Stomach (tissue), 9 donors: ENCODE data around the gene ZNF423. TPM values are rescaled to one million over a fixed set of nuclear protein-coding genes. Genes with fewer than 3 reads are reported as not detected.

ENCODE experiments used
- DNase-seq, 2 donors: peaks; one replicate each; pipeline versions ENCODE4 v3.0.0 to v3.0.0-alpha.2; 2013 to 2019
- H3K27ac ChIP-seq, 5 donors: fragments of 200-600 bp in 4 of 5; sonication (generic) in 4 of 5; one replicate each; pipeline ENCODE4 v1.5.1; 2013 to 2019; ENCODE audit warnings: mild to moderate bottlenecking in 1 of 5, moderate library complexity in 1 of 5
- H3K27me3 ChIP-seq, 3 donors: fragments of 200-600 bp; sonication (generic); one replicate each; pipeline ENCODE4 v1.5.1; 2017 to 2019; ENCODE audit warnings: mixed run types in 1 of 3
- H3K36me3 ChIP-seq, 4 donors: fragments of 200-600 bp; sonication (generic); 1 replicate in 3 of 4; 2 replicates in 1 of 4; pipeline ENCODE4 v1.5.1; 2016 to 2019
- H3K4me1 ChIP-seq, 4 donors: fragments of 200-600 bp; sonication (generic); one replicate each; pipeline ENCODE4 v1.5.1; 2016 to 2019
- H3K4me3 ChIP-seq, 4 donors: fragments of 200-600 bp; sonication (generic) in 3 of 4; one replicate each; pipeline ENCODE4 v1.5.1; 2016 to 2019; ENCODE audit warnings: mild to moderate bottlenecking in 1 of 4
- H3K9me3 ChIP-seq, 4 donors: fragments of 200-600 bp; sonication (generic); one replicate each; pipeline ENCODE4 v1.5.1; 2016 to 2019
- EP300 ChIP-seq: sonication (generic); formaldehyde crosslinking; IDR thresholded peaks from one replicate; pipeline ENCODE4 v1.6.1; 2017; ENCODE audit warnings: antibody characterized with exemption
- POLR2A ChIP-seq, 4 donors: fragments of 450-650 bp; IDR thresholded peaks; one replicate each; pipeline ENCODE4 v1.6.1; 2016; ENCODE audit warnings: antibody characterized with exemption in 4 of 4, control low read depth in 2 of 4, mild to moderate bottlenecking in 1 of 4, moderate library complexity in 1 of 4
- POLR2AphosphoS5 ChIP-seq, 3 donors: sonication (generic); formaldehyde crosslinking; IDR thresholded peaks; one replicate each; pipeline ENCODE4 v1.6.1; 2016; ENCODE audit warnings: antibody characterized with exemption in 3 of 3
- WGBS, 5 donors: extraction: QIAGEN DNeasy Blood & Tissue Kit in 3 of 5; methylation state at CpG; one replicate each; pipeline versions ENCODE4 v1.1.5 to v1.1.7; 2013 to 2018; 5-methylcytosine and 5-hydroxymethylcytosine counted together
- intact Hi-C: fragments of 100-400 bp; cut with DNase I; formaldehyde crosslinking; loops from one replicate; pipeline ENCODE4 v1.15.1; 2023; ENCODE audit warnings: low total_unique reads
- polyA plus RNA-seq, 3 donors: library from polyadenylated mRNA; stranded (reverse); fragments of 200-250 nt; gene quantifications; one replicate each; pipeline ENCODE4 v1.2.3, GENCODE V29; 2013
- total RNA-seq, 5 donors: library from RNA; depleted of rRNA; stranded (reverse); fragments of >200 nt; gene quantifications; one replicate each; pipeline versions ENCODE4 v1.1.0 to v1.2.3, GENCODE V29; 2014 to 2016
- TF ChIP-seq, protein P1 (sequence below), 7 experiments: fragments of 450-650 bp in 4 of 7; fragments of 200-600 bp in 3 of 7; sonication (generic) in 3 of 7; IDR thresholded peaks; one replicate each; pipeline ENCODE4 v1.5.1; 2016 to 2019; ENCODE audit warnings: antibody characterized with exemption in 7 of 7, control low read depth in 2 of 7, mild to moderate bottlenecking in 1 of 7
- donor health status: healthy with polysubstance abuse.
- donor health status: Bipolar disorder and iron deficiency.
- donor health status: healthy.

Gene ZNF423
- total and polyA plus RNA-seq, 8 donors: 0.29 to 3.5 (median 1.0) TPM

DNA sequence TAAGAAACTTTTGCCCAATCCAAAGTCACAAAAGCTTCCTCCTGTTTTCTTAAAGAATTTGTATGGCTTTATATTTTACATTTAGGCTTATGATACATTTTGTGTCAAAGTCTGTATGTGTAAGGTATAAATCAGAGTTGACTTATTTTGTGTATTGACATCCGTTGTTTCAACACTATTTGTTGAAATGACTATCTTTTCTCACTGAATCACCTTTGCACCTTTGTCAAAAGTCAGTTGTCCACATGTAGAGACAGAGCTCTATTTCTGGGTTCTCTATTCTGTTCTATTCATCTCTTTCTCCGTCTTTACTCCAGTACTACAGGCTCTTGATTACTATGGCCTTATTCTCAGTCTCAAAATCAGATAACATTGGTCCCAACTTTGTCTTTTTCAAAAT lies 409.1 kb downstream of the ZNF423 start:
- Histone ChIP-seq H3K9me3 (no peaks in the 10 kb centered on the region), H3K4me3 (no peak overlapping the region), H3K4me1 (no peaks in the 10 kb centered on the region), H3K27me3 (peaks cover 0 to 19% (median 0%) of the 10 kb centered on the region in 3 donors), H3K27ac (no peak overlapping the region), H3K36me3 (no peaks in the 10 kb centered on the region)
- TF ChIP-seq POLR2A (IDR thresholded peaks at IDR 0.05) (no peak), EP300 (no peak), POLR2AphosphoS5 (IDR thresholded peaks at IDR 0.05) (no peak)
- TF ChIP-seq, protein P1, sequence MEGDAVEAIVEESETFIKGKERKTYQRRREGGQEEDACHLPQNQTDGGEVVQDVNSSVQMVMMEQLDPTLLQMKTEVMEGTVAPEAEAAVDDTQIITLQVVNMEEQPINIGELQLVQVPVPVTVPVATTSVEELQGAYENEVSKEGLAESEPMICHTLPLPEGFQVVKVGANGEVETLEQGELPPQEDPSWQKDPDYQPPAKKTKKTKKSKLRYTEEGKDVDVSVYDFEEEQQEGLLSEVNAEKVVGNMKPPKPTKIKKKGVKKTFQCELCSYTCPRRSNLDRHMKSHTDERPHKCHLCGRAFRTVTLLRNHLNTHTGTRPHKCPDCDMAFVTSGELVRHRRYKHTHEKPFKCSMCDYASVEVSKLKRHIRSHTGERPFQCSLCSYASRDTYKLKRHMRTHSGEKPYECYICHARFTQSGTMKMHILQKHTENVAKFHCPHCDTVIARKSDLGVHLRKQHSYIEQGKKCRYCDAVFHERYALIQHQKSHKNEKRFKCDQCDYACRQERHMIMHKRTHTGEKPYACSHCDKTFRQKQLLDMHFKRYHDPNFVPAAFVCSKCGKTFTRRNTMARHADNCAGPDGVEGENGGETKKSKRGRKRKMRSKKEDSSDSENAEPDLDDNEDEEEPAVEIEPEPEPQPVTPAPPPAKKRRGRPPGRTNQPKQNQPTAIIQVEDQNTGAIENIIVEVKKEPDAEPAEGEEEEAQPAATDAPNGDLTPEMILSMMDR (IDR thresholded peaks at IDR 0.05): no peak
- intact Hi-C loops: no loop called here
- WGBS, 5 donors: 73 to 90% (median 84%) methylated on average over 2 of the region's 2 CpGs
- no peak for DNase-seq

DNA sequence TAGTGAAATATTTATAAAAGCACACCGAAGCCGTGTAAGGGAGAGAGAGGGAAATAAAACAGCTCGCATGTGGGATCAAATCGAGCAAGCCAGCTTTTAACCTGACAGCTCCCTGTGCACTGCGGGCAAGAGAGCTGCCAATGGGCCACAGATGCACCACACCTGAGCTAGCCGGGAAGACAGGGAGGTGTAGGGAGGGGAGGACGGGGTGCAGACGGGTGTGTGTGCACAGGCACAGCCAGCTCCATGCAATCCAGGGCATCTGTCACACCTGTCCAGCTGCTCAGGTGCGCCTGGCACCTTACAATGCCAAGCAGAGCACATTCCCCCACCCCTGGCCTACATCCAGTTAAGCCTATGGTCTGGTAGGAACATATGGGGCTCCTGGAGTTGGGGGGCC lies 412.3 kb downstream of the ZNF423 start:
- intact Hi-C loops: no loop called here
- Histone ChIP-seq H3K27ac (no peak overlapping the region), H3K4me1 (peaks cover 0 to 4% (median 2%) of the 10 kb centered on the region in 4 donors), H3K27me3 (peaks cover 0 to 20% (median 4%) of the 10 kb centered on the region in 3 donors), H3K9me3 (no peaks in the 10 kb centered on the region), H3K4me3 (no peak overlapping the region), H3K36me3 (no peaks in the 10 kb centered on the region)
- TF ChIP-seq, protein P1 (IDR thresholded peaks at IDR 0.05): no peak
- TF ChIP-seq POLR2AphosphoS5 (IDR thresholded peaks at IDR 0.05): no peak
- TF ChIP-seq POLR2A (IDR thresholded peaks at IDR 0.05): no peak
- no peak for TF ChIP-seq EP300
- WGBS, 5 donors: 61 to 80% (median 66%) methylated on average over 9 of the region's 9 CpGs
- DNase-seq: no peak

DNA sequence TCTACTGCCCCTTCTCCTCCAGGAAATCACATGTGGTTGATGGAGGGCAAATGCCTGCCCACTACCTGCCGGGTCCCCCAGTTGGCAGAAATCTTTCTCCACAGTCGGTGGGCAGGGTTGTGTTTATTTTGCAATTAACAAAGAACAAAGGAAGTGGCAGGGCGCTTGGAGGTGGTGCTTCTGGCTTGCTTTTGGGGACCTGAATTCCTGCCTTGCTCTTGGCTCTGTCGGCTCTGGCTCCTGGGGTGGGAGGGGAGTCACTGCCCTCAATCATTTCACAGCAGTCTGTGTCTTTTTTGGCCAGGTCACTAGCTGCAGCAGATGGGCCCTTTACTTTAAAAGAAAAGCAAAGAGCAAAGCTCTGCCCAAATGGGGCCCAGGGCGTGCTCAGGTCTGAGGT lies 413.1 kb downstream of the ZNF423 start:
- Histone ChIP-seq H3K27me3 (peaks cover 0 to 20% (median 4%) of the 10 kb centered on the region in 3 donors), H3K9me3 (no peaks in the 10 kb centered on the region), H3K27ac (no peak overlapping the region), H3K4me1 (peaks cover 0 to 4% (median 2%) of the 10 kb centered on the region in 4 donors), H3K4me3 (no peak overlapping the region), H3K36me3 (no peaks in the 10 kb centered on the region)
- TF ChIP-seq POLR2A (IDR thresholded peaks at IDR 0.05) (no peak), EP300 (no peak), POLR2AphosphoS5 (IDR thresholded peaks at IDR 0.05) (no peak)
- TF ChIP-seq, protein P1 (IDR thresholded peaks at IDR 0.05): no peak
- 26 to 42% (median 35%) methylated on average over 5 of the region's 5 CpGs for WGBS, 5 donors
- no peak for DNase-seq
- intact Hi-C loops: no loop called here

DNA sequence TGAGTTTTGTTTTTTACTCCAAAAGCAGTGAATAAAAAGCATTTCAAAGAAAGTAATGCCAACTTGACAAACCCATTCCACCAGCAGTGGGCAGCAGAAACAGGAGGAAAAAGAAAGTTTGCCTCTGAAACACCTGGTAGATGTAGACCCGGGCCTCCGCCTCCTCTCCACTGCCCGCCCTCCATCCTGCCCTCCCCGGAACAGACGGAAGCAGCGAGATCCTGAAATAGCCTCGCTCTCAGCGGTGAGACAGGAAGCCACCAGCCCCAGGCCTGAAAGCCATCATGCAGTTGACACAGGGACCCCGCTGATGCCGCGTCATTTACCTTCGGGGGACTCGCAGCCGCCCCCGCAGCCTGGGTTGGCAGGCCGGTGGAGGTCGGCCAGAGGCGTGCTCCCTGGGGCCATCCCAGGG lies 414.5 kb downstream of the ZNF423 start:
- Histone ChIP-seq H3K9me3 (no peaks in the 10 kb centered on the region), H3K27me3 (peaks cover 0 to 25% (median 4%) of the 10 kb centered on the region in 3 donors), H3K4me3 (no peak overlapping the region), H3K27ac (peak overlapping the region in 2 of 5 donors; percentile 22 to 29), H3K36me3 (no peaks in the 10 kb centered on the region), H3K4me1 (peaks cover 0 to 4% (median 2%) of the 10 kb centered on the region in 4 donors)
- DNase-seq: peak; percentile 47 to 87
- whole genome bisulfite sequencing, 5 donors: 29 to 36% (median 30%) methylated on average over 18 of the region's 18 CpGs
- TF ChIP-seq, protein P1 (IDR thresholded peaks at IDR 0.05): no peak
- TF ChIP-seq EP300 (no peak), POLR2A (IDR thresholded peaks at IDR 0.05) (no peak), POLR2AphosphoS5 (IDR thresholded peaks at IDR 0.05) (no peak)
- intact Hi-C loops: no loop called here
